ENCODE results near the gene PODXL2.
"Not testable (repeated sequence)": the region's sequence is repeated elsewhere in the genome, so short reads cannot be mapped to it uniquely, and the experiment has no call there.

The PODXL2 gene

DNA sequence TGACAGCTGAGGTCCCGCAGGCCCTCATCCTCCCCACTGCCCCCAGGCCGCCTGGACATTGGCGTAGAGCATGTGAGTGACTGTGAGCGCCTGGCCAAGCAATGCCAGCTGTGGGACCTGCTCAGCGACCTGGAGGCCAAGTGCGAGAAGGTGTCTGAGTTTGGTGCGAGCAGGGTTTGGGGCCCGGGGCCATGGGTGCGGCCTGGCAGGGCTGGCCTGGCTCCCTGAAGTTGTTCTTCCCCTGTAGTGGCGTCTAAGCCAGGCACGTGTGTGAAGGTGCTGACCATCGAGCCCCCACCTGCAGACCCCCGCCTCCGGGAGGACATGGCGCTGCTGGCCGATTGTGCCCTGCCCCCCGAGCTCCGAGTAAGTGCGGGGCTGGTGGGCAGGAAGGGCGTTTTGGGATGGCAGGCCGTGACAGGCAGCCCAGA is 48.0 kb downstream of the PODXL2 start:
- peak; percentile 21 for DNase-seq

- peak; percentile 27 for DNase-seq
These were observed 48.7 kb downstream of the PODXL2 start for GRCh38 chr3:127677541-127678314.

DNA sequence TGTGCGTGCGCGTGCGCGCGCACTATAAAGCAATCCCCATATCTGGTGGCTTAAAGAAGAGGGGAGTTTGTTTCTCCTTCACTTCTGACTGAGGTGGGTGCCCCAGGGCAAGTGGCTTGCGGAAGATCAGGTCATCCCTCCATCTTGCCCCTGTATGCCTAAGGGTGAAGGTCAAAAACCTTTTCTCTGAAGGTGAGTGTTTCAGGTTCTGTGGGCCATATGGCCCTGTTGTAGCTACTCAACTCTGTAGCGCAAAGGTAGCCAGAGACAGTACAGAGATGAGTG is 49.3 kb downstream of the PODXL2 start:
- DNase-seq, result no peak

- DNase-seq, result peak; percentile 23
These were observed 49.9 kb downstream of the PODXL2 start for GRCh38 chr3:127678611-127679533.

DNA sequence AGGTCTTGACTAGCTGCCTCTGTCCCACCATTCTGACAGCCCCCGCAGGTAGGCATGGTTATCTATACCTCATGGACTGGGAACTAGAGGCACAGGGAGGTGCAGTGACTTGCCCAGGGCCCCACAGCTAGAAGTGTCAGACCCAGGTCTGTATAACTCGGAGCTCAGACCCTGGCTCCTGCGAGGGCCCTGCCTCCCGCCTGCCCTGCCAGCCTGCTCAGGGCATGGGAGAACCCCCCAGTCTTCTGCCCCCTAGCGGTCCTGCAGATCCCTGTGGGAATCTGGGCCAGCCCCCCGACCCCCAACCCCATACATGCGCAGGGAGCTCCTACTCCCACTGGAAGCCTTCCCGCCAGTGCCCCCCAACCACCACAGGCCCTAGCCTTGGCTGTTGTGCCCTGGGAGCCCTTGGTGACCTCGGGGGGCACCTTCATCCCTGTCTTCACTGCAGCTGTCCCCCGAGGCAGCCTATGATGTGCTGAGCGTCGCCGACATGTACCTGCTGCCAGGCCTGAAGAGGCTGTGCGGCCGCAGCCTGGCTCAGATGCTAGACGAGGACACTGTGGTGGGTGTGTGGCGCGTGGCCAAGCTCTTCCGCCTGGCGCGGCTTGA is 50.7 kb downstream of the PODXL2 start:
- peak; percentile 23 for DNase-seq

DNA sequence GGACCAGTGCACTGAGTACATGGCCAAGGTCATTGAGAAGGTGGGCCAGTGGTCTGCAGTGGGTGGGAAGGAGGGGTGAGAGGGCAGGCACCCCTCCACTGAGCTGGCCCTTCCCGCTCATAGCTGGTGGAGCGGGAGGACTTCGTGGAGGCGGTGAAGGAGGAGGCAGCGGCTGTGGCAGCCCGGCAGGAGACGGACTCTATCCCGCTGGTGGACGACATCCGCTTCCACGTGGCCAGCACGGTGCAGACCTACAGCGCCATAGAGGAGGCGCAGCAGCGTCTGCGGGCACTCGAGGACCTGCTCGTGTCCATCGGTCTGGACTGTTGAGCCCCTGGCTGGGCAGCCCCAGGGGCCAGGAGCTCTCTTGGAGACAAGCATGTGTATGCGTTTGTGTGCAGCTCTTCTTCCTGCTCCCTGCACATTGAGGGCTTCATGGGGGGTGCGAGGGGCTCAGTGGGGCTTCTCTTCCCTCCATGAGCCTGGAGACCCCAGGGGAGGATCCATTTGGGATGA is 51.2 kb downstream of the PODXL2 start:
- peak; percentile 25 for DNase-seq

DNA sequence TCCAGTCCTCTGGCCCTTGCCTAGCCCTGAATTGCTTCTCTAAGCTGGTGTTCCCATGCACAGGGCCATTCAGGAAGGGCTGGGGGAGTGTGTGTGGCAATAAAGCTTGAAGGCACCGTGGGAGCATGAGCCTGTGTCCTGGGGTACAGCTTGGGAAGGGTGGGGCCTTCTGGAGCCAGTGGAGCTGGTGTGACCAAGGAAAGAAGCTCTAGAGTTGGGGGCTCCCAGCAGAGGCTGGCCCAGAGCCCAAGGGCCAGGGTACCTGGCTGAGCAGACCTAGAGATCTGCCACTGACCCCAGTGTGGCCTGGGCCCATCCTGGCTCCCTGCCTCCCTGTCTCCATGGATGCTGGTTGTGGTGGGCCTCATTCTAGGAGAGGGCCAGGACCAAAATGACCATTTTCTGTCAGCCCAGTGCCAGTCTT is 51.8 kb downstream of the PODXL2 start:
- DNase-seq, result peak; percentile 24

DNA sequence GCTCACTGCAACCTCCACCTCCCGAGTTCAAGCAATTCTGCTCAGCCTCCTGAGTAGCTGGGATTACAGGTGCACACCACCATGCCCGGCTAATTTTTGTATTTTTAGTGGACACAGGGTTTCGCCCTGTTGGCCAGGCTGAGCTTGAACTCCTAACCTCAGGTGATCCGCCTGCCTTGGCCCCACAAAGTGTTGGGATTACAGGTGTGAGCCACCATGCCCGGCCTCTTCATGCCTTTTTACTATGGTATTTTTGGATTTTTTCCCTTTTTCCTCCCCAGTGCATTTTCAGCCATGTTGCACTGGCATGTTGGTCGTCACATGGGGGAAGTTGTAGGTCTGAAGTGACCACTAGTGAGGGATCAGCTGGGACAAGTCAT is 53.2 kb downstream of the PODXL2 start:
- not testable (repeated sequence) for DNase-seq

GRCh38 chr3:127682561-127682960 is 53.6 kb downstream of the PODXL2 start:
- DNase-seq, result peak; percentile 11

DNA sequence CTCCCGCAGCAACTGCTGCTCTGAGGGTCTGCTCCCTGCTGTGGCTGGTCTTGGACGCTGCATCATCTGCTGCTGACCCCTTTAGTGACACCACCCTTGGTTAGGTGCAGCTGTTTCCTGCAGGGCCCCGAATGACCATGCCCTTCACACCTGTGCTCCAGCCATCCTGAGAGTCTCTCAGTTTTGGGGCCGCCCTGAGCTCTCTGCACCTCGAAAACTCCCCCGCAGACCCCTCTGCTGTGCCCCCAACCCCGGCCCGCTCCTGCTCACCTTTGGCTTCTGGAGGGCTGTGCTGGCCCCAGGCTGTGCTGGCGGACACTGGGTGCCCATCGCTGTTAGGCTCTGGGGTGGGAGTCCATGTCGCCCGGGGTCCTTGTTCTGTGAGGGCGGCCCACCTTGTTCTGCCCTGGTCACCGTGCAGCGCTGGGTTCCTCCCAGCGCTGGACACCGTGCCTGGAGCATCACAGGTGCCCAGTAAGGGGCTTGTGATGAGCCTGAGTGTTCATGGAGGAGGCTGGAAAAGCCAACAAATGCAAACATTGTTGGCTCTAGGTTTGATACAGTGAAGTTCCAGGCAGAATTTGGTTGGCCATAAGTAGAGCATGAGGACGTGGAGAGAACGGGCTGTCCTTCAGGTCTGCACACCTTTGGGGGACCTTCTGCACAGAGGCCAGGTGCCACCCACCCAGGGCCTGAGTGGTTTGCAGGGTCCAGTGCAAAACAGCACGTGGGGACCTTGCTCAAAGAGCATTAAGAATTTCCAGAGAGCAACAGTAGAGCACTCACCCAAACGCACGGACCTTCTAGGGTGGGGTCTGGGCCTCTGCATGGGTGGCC is 56.1 kb downstream of the PODXL2 start:
- peak; percentile 19 for DNase-seq

- no peak for DNase-seq
These were observed 56.9 kb downstream of the PODXL2 start for GRCh38 chr3:127685708-127686511.

GRCh38 chr3:127686512-127686894 is 57.5 kb downstream of the PODXL2 start:
- no peak for DNase-seq

DNA sequence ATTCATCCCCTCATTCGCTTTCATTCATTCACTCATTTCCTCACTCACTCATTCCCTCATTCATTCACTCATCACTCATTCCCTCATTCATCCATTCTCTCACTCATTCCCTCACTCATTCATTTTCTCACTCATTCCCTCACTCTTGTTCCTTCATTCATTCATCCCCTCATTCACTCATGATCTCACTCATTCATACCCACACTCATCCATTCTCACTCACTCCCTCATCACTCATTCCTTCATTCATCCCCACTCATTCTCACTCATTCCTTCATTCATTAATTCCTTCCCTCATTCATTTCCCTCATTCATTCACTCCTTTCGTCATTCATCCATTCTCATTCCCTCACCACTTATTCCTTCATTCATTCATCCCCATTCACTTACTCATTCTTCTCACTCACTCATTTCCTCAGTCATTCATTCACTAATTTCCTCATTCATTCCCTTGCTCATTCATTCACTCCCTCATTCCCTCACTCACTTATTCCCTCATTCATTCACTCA is 58.3 kb downstream of the PODXL2 start:
- DNase-seq, result no peak

- DNase-seq, result peak; percentile 8
These were observed 59.0 kb downstream of the PODXL2 start for GRCh38 chr3:127688022-127688415.

DNA sequence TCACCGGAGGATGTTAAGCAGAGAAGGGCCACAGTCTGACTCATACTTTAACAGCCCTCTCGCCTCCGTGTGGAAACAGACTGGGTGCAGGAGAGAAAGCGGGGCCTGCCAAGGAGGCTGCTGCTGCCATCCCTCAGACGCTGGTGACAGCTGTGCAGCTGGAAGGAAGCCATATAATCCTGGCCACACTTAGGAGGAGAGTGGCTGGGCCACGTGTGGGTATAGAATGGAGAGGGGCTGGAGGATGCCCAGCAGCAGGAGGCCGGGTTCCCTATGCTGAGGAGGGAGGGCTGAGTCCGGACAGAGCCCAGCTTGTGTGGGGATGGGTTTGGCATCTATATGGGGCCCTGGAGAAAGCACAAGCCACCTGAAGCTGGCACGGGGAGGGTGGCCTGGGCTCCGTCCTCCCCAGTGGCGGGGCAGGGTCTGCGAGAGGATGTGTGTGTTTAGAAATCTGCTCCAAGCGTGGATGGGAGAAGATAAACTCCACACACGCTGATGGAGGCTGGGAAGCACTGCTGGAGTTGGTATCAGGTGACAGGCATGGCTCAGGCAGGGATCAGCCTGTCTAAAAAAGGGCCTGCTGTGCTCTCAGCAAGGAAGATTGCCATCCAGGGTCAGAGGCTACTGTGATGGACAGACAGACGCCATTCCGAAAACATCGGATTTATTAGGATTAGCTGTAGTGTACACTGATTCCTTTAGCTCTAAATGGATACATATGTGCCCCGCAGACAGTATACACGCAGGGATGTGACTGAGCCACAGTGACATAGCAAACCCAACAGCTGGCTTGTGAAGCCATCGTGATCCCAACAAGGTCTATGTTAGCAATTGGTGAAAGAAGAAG is 59.7 kb downstream of the PODXL2 start:
- DNase-seq, result peak; percentile 9

GRCh38 chr3:127689266-127689860 is 60.4 kb downstream of the PODXL2 start:
- peak; percentile 25 for DNase-seq

GRCh38 chr3:127690106-127690505 is 61.1 kb downstream of the PODXL2 start:
- no peak for DNase-seq

DNA sequence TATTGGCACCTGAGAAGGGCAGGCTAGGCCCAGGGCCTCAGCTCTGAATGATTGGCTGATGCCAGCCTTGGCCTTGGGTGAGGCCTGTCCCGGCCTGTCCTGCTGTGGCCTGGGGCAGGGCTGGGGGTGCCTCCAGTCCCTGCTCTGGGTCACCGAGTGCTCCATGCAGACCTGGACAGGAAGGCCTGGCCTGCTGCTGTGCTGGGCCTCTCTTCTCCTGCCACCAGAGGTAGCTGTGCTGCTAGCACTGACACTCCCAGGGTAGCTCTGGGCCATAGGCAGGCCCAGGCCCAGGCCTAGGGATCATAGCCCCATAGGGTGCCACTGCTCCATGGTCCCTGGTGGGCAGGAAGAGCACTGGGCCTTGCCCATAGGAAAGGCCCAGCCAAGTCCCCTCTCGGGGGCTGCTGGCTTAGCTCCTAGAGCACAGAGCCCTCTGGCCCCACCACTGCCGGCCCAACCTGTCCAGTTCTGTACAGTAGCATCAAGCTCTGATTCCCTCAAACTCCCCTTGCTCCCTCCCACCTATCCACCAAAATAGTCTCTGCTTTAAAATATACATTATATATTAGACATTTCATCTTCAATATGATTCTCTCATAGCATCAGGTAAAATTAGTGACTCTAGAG is 62.0 kb downstream of the PODXL2 start:
- no peak for DNase-seq

DNA sequence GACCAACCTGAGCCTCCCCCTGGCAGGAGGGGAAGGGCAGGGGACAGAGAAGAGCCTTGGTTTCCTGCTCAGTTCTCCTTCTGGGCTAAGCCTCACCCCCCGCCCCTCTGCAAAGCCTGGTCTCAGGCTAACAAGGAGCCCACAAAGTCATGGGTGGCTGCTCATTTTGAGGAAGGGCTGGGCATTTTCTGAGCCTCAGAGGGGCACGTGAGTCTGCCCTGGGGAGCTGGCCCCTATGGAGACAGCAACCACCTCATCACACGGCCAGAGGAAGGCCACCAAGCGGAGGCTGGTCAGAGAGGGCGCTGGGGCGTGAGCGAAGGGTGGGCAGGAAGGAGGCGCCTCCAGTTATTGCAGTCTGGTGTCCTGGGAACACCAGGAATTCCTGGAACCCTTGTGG is 62.5 kb downstream of the PODXL2 start:
- no peak for DNase-seq

- DNase-seq, result no peak
These were observed 63.0 kb downstream of the PODXL2 start for GRCh38 chr3:127691974-127692373.
